Stimulated activated CD8-positive, alpha-beta memory T cell treated with anti-CD3 and anti-CD28 coated beads, Interleukin-15, amount 100 ng/mL, for 24 hours (primary cell): ENCODE results near the gene MYO3A.

Experiments
- DNase-seq: peaks from one replicate; pipeline ENCODE4 v3.0.0-alpha.2; 2020; ENCODE audit warnings: low read depth

MYO3A gene

DNA sequence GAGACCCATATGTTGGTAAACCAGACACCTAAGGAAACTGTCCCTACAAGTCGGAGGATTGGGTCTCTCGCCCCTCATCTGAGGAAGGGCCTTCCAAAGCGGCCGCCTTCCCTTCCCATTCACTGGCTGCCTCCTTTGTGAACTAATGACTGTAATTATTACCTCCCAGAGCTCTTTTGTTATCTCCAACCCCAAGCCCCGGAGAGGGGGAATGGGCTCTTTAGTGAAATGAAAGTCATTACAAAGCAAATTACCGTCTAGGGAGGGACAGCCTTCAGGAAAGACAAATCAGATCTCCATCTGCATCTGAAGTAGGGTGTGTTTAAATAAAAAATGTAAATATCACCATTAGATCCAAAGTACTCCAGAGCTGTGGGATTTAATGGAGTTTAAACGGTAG, 280.0 kb downstream of the MYO3A start:
- DNase-seq, result no peak

DNA sequence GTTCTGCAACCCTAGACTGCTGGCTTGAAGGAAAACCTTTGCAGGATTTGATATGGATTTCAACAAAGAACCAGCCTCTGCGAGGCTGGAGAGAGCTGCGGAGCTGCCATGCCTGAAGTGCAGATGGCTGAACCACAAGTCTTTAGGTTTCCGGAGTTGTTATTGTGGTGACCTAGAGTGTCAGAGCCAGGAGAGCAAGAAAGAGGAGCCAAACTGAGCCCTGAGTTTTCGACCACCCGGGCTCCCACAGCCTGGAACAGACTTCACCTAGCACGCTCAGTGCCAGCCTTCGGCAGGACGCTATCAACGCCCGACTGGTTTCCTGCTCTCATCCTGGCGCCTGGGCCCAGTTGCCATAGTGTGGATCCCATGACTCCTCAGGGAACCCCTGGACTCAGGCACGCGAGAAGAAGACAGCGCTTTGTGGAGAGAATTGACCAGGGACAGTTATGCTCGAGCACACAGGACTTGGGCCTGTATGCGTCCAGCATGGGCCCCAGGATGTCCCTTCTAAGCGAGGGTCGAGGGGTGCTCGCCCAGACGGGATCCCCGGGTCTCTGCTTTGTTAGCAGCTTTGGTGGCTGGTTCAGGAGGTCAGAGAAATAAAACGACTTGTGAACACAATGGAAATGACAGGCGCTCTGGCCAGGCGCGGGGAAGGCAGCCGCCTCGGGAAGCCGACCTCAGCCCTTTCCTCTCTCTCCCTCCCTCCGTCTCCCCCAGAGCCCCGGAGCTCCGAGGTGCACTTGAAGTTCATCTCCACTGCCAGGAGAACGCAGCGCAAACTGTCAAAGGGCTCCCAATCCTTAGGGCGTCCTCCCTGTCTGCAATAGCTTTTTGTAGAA, 280.7 kb downstream of the MYO3A start:
- no peak for DNase-seq

DNA sequence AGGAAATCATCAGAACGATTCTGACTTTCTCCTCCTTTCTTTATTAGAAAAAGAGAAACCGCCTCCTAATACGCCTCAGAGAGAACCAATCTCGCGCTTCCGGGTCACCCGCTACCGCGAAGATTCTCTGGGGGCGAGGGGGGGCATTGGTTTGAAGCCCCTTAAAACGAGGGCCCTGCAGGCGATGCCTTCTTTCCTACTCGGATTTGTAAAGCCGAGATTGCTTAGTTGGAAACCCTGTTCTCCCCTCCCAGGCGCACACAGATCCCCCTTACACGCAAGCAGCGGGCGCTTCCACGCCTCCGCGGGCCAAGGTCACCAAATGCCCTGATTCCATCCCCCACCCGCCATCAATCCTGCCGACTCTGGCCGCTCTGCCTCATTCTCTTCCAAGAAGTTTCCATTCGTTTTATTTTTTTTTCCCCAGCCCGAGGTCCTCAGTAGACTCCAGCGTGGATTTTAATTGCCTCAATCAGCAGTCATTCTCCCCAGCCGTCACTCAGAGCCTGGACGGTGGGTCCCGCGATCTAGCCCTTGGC, 281.4 kb downstream of the MYO3A start:
- no peak for DNase-seq

DNA sequence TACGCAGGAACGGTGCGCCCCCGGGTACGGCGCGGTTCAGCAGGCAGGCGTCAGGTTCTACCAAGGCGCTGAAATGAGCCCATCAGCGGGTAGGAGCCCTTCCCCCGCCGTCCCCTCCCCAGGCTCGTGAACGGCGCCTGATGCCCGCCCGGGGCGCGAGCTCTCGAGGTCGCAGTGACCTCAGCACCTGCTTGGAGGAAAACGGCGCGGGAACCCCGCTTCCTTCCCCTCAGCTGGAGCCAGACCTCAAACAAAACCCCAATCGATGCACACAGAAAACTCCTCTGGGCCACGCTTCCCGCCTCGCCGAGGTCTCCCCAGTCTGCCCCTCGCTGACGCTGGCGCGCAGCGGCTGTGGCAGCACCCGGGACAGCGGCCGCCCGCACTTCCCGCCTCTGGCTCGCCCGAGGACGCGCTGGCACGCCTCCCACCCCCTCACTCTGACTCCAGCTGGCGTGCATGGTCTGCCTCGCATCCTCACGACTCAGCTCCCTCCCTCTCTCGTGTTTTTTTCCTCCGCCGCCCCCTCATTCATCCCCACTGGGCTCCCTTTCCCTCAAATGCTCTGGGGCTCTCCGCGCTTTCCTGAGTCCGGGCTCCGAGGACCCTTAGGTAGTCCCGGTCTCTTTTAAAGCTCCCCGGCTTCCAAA, 282.0 kb downstream of the MYO3A start:
- DNase-seq, result no peak

DNA sequence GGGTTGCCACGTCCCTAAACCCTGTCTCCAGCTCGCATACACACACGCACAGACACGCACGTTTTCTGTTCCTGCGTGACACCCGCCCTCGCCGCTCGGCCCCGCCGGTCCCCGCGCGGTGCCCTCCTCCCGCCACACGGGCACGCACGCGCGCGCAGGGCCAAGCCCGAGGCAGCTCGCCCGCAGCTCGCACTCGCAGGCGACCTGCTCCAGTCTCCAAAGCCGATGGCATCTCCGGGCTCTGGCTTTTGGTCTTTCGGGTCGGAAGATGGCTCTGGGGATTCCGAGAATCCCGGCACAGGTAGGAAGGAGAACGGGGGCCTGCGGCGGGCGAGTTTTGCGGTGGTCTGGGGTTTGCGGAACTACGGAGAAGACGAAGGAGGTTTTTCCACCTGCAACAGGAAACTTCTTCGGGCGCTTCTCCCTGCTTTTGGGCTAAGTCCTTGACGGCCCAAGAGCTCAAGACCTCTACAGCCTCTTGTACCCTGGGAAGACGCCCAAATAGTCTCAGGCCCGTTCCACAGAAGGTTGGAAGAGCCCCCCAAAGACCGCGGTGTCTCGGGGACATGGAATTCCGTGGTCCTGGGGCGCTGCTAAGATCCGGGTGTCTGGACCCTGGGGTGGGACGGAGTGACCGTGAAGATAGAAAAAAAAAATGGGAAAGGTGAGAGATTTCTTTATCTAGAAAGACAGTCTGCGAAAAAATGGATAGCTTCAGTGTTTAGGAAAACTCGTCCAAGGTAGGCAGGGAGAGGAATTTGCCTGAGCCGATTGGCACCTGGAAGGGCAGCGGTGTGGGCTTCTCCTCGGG, 282.8 kb downstream of the MYO3A start, which contains the start of gene GAD2:
GAD2 (plus strand) TSS at position 190 of the 811 bp plus-strand sequence; CDS start at position 226, 36 bp downstream.
- DNase-seq, result no peak

DNA sequence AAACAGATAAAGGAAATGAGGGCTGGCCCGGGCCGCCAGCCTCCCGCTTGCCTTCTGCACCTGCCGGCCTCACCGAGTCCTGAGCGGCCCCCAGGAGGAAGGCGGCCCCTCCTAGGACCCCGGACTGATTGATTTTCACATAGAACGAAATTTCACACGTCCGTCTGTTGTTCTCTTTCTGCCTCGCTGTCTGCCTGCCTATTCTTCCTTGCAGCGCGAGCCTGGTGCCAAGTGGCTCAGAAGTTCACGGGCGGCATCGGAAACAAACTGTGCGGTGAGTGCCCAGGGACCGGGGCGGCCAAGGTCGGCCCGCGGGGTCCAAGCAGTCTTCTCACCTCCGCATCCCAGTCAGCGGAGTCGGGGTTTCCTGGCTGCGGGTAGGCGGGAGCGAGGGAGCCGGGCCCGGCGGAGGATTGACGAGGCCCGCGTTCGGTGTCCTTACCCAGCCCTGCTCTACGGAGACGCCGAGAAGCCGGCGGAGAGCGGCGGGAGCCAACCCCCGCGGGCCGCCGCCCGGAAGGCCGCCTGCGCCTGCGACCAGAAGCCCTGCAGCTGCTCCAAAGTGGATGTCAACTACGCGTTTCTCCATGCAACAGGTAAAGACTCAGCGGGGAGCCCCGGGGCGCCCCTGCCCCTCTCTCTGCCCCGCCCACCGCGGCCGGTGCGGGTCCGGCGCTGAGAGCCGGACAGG, 283.5 kb downstream of the MYO3A start:
- DNase-seq, result no peak

DNA sequence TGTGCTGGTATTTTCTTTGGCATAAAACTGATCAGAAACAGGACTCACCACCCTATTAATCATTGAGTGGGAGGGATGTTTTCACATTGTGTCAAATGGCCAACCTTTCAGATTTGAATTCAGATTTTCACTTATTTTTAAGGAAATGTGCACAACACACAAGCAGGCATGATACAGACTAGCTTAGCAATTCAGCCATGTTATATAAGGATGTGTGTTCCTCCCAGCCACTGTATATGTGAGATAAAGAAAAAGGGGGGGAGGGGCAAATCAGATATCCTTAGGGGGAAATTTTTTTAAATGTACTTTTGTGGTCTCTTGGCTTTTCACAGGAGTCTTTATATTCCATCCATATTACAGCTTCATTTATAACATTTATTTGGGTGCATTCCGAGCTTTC, 285.6 kb downstream of the MYO3A start:
- DNase-seq, result no peak

DNA sequence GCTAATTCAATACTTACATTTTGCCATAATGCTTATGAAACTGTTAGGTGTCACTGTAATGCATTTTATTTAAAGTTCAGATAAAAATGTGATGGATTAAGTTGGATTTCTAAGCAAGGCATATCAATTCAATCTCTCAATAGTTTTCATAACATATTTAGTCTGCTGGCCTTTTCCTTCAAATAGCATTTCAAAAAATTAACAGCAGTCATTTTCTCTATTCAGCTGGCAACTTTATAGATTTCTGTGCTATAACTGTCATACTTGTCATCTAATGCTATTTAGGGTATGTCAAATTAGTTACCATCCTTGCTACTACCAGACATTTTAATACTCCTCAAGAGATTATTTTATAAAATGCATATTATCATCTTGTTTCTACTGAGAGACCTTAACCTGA, 286.9 kb downstream of the MYO3A start:
- no peak for DNase-seq

DNA sequence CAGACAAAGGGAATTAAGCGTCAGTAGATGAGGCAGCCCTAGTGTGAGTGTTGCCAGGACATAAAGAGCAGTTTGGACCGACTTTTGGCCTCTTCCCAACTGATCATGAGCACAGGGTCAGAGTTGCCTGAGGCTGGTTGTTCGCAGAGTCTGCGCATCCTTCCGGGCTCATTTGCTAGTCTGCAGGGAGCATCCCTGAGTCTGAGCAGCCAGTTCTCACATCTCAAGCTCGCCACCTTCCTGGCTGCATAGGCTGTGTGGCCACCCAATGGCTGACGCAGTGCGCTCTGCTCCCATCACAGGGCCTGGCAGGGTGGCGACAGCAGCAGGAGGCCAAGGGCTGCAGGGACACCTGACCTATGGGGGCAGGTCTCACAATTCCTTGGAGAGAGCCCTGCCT, 287.5 kb downstream of the MYO3A start:
- no peak for DNase-seq

DNA sequence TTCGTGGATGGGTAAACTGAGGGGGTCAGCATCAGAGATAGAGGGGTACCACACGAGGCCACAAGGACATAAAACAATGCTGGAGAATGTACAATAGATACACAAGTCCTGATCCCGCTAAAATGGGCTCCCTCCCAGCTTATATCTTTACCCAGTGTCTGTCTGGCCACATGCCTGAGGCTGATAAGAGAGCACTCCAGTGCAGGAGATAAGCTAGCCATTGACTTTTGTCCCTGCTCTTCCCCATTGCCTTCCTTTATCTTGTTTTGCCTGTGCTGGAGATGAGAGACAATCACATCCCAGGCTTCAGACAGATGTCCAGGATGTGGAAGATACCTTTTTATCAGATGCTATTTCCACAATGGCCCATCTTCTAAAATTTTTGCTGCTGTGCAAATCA, 288.5 kb downstream of the MYO3A start:
- no peak for DNase-seq

DNA sequence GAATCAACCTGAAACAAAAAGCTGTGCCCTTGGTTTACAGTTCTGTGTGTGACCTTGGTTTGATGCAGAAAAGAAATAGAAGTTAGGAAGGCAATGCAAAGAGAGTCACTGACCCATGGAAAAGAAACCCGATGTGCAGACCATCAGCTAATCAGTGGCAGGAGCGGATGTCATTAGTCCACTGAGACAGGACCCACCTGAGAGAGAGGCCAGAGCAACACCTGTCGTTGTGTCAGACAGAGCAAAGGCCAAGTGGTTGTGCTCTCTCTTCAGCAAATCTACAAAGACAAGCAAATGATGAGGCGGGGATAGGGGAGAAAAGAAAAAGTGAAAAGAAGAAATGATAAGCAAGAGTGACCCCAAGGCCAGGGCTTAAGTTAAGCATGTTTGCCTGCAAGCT, 291.3 kb downstream of the MYO3A start:
- DNase-seq, result no peak

DNA sequence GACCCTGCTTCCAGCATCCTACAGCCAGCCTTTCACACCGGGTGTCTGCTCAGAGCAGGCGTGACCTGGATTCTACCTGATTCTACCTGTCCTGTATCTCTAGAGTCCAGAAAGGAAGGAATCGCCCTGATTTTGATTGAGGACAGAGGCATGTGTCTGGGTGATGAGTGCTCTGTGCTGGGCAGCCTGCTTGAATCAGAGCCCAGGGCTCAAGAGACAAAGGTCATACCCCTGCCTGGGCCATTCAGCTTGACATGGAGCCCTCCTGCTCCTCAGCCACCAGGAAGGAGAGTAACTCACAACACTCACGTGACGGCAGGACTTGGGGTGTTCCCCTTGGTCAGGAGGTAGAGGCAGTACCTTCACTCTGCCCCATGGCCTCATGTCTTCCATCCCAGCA, 293.8 kb downstream of the MYO3A start:
- no peak for DNase-seq

DNA sequence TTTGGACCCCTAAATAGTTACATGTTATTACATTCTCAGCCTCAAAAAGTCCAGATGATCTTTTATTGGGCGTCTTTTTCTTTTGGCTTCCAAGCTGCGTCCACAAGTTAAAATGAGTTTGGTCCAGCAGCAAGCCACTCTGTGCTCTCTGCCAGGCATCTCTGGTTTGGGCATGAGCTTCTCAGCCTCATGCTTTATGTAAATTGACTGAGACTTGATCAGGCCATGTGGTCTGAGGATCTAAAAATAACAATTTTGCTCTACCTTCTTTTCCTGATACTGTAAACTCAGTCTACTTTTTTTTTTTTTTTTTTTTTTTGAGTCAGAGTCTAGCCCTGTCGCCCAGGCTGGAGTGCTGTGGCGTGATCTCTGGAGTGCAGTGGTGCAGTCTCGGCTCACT, 298.1 kb downstream of the MYO3A start:
- DNase-seq, result no peak

DNA sequence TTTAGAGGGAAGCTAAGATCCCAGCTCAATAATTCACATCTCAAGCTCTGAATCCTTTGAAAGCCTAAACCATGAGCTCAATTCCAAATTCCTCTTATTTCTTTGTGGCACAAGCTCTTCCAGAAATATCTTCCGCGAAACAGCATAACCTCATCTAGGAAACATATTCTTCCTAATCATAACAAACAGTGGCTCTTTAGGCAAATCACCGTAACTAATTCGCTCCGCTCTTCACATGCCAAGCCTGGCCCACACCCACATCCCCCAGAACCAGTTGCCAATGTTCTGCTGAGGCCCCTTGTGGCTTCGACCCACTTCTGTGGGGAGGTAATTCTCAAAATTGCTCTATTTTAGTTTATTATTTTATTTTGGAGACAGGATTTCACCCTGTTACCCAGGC, 301.7 kb downstream of the MYO3A start:
- no peak for DNase-seq

DNA sequence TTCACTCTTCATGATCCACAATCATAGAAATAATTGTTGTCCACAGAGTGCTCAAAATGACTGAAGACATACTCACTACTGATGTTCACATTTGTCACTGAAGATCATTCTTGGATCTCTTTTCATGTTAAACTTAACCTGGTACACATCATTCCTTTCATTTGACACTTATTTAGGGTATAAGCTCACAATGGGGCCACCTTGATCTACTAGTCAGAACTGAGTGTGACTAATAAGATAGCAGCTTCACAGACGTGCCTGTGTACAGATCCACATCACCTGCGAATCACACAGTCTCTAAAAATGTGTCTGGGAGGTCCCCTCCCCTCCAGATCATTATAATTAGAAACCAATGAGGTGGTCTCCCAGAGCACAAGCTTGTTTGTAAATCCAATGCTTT, 304.3 kb downstream of the MYO3A start:
- no peak for DNase-seq

DNA sequence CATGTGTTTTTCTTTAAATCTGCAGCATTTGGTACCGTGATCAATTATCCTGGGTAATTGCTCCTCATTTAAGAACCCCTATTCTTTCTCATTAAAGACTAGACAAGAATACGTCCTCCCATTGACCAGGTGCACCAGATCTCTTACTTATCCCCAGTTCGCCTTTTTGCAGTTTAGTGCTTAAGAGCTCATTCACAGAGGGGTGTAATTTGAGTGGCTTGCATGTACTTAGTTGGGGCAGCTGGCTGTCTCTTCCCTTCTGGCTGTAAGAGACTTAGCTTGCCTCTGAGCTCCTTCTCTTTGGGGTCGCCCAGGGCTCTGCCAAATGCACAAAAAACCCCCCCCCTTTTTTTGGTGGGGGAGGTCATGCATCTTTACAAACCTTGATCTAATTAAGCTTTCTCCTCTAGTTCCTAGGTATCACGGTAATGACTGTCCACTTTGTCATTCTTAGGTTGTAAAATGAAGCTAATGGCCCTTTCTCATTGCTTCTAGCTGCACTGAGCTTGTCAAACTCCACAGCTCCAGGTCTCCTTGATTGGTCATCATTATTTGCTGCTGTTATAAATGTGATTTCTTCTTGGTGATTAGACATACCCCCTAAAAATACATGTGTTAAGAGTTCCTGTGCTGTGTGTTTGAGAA, 308.8 kb downstream of the MYO3A start:
- DNase-seq, result no peak

DNA sequence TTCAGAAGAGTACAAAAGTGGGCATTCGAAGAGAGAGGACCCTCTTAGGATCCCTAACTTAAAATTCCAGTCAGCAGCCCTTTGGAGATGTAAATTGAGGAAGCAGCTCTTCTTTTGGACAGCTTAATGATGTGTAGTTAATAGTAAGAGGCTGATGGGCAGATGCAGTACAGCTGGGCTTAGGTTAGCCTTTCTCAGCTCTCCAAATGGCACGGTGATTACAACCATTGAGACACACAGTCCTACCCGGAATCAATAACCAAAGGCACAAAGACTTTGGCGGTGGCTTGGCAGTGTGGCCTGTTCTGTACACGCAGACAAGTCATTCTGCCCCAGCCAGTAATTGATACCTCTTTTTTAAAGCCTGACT, 309.3 kb downstream of the MYO3A start:
- no peak for DNase-seq

DNA sequence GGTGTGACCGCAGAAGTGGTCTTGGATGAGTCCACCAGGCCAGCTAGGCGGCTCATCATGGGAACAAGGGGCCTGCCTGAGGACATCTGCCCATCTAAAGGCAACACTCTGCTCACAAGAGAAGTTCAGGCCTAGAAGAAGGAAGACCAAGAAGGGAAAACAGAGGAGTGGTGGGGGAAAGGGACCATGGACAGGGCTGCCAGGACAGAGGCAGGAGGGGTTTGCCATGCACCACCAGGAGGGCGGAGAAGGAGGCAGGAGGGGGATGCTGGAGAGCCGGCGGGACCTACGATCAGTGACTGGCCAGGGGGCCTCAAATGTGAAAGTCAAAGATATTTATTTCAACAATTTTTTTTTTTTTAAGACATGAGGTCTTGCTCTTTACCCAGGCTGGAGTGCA, 315.7 kb downstream of the MYO3A start:
- no peak for DNase-seq

DNA sequence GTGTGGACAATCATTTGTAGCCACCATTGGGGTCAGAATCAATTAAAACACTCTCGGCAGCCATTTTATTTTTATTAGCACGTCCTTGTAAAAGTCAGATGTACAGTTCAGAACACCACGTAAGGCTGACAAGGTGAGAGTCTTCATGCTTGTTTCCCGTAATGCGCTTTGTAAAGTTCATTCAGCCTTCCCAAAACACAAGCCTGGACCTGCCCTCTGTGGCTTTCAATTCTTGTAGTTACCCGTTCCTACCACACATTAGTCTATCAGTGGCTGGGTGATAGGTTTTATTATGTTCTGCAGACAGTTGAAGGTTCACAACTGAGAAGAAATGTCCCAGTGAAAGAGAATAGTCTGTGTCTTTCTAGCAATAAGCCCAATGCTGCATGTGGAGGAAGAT, 317.9 kb downstream of the MYO3A start:
- DNase-seq, result no peak

DNA sequence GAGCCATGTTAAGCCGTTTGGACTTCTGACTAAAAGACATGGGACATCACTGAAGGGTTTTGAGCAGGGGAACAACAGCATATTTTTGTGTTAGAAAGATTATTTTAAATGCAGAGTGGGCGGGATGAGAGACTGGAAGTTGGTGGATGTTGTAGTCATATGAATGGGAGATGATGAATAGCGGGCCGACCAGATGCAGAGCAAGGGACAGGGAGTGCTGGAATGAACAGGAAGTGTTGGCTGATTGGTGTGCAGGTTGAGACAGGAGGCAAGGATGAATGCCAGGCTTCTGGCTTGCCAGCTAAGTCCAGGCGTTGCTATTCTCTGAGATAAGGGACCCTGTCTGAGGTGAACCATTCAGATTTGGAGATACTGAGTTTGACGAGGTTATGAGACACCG, 320.6 kb downstream of the MYO3A start:
- no peak for DNase-seq

DNA sequence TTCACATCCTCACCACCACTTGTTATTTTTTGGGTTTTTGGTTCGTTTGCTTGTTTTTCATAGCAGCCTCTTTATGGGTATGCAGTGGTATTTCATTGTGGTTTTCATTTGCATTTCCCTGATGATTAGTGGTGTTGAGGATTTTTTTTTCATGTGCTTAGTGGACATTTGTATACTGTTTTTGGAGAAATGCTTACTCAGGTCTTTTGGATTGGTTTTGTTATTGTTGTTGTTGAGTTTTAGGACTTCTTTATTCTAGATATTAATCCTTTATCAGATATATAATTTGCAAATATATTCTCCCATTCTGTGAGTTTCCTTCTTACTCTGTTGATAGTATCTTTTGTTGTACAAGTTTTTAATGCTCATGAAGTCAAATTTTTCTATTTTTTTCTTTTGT, 325.3 kb downstream of the MYO3A start:
- no peak for DNase-seq
